Measurements from ENCODE around the gene GSK3A. TPM values are rescaled to one million over a fixed set of nuclear protein-coding genes. Genes with fewer than 3 reads are reported as not detected.

Gene GSK3A
- total RNA-seq, 1 experiment from 2014 or later, result 50.8 TPM

- ATAC-seq (no peak), DNase-seq (ENCODE audit: low spot score) (no peak)
- Mint-ChIP-seq H3K36me3 (peaks cover 77% of the 10 kb centered on the region), H3K27ac (no peak overlapping the region), H3K27me3 (ENCODE audit: low read depth) (no peaks in the 10 kb centered on the region), H3K4me1 (peaks cover 29% of the 10 kb centered on the region), H3K9me3 (no peaks in the 10 kb centered on the region), H3K4me3 (no peak overlapping the region)
- ChIA-PET POLR2A (no interaction called here), CTCF (interaction anchor here (0.5 kb wide), 1 partner anchor 868 kb away, joined by 3 read pairs; no protein-coding TSS in a partner anchor)
- TF ChIP-seq JUN (CRISPR knock-in tag; IDR thresholded peaks at IDR 0.05) (no peak), NR3C1 (CRISPR knock-in tag; conservative IDR thresholded peaks at IDR 0.05; ENCODE audit: low read depth) (no peak)
These were observed 38.7 kb downstream of the GSK3A start for GRCh38 chr19:42203700-42204099.

GRCh38 chr19:42202290-42202880 is 40.0 kb downstream of the GSK3A start:
- DNase-seq (ENCODE audit: low spot score), result no peak
- H3K36me3 Mint-ChIP-seq, result peaks cover 76% of the 10 kb centered on the region
- H3K4me1 Mint-ChIP-seq, result peaks cover 34% of the 10 kb centered on the region
- TF ChIP-seq ZNF219 (CRISPR knock-in tag; IDR thresholded peaks at IDR 0.05; ENCODE audit: borderline replicate concordance) (no peak), HMGXB4 (CRISPR knock-in tag; IDR thresholded peaks at IDR 0.05) (no peak), NR2C2 (CRISPR knock-in tag; IDR thresholded peaks at IDR 0.05) (no peak), ZNF671 (CRISPR knock-in tag; IDR thresholded peaks at IDR 0.05) (no peak)
- peak overlapping the region; percentile 77; the same call in 1 of the 2 replicates for H3K27ac Mint-ChIP-seq
- ChIA-PET POLR2A (interaction anchor here (0.8 kb wide), 1 partner anchor 89 kb away, joined by 3 read pairs; no protein-coding TSS in a partner anchor), CTCF (interaction anchor here (0.5 kb wide), 1 partner anchor 28 kb away, joined by 3 read pairs; no protein-coding TSS in a partner anchor)
- no peak for ATAC-seq
- no peaks in the 10 kb centered on the region for H3K9me3 Mint-ChIP-seq
- H3K4me3 Mint-ChIP-seq, result no peak overlapping the region
- H3K27me3 Mint-ChIP-seq (ENCODE audit: low read depth), result no peaks in the 10 kb centered on the region

- TF ChIP-seq ZNF532 (CRISPR knock-in tag; IDR thresholded peaks at IDR 0.05; ENCODE audit: borderline replicate concordance) (no peak), ZBTB43 (CRISPR knock-in tag; IDR thresholded peaks at IDR 0.05) (no peak), NFYB (CRISPR knock-in tag; conservative IDR thresholded peaks at IDR 0.05; ENCODE audit: low read depth) (no peak), CDX4 (CRISPR knock-in tag; IDR thresholded peaks at IDR 0.05; ENCODE audit: borderline replicate concordance) (no peak), ZNF512 (CRISPR knock-in tag; IDR thresholded peaks at IDR 0.05; ENCODE audit: borderline replicate concordance) (no peak)
- DNase-seq (ENCODE audit: low spot score) (no peak), ATAC-seq (no peak)
- H3K27me3 Mint-ChIP-seq (ENCODE audit: low read depth), result no peaks in the 10 kb centered on the region; the same call in 1 of the 2 replicates
- no peak overlapping the region for H3K4me3 Mint-ChIP-seq
- peaks cover 77% of the 10 kb centered on the region for H3K36me3 Mint-ChIP-seq
- ChIA-PET POLR2A (interaction anchor here (0.8 kb wide), 1 partner anchor 88 kb away, joined by 3 read pairs; no protein-coding TSS in a partner anchor), CTCF (interaction anchor here (0.5 kb wide), 1 partner anchor 27 kb away, joined by 3 read pairs; no protein-coding TSS in a partner anchor)
- peak overlapping the region; percentile 77; the same call in 1 of the 2 replicates for H3K27ac Mint-ChIP-seq
- no peaks in the 10 kb centered on the region for H3K9me3 Mint-ChIP-seq
- peaks cover 41% of the 10 kb centered on the region for H3K4me1 Mint-ChIP-seq
These were observed 40.7 kb downstream of the GSK3A start for GRCh38 chr19:42201489-42202289.

All from WTC11 (cell line).